ENCODE data around the gene POLG.

The POLG gene

GRCh38 chr15:89376388-89376787 lies 41.8 kb upstream of the POLG start:
- Histone ChIP-seq H3K27me3 (ENCODE audit: insufficient read depth, low read depth, severe bottlenecking) (no peaks in the 10 kb centered on the region), H3K9me3 (ENCODE audit: severe bottlenecking) (no peaks in the 10 kb centered on the region), H3K36me3 (peaks cover 60% of the 10 kb centered on the region), H3K27ac (no peak overlapping the region), H3K4me3 (ENCODE audit: low read depth, low read length) (no peak overlapping the region)
- DNase-seq: no peak
- TF ChIP-seq, protein P1, sequence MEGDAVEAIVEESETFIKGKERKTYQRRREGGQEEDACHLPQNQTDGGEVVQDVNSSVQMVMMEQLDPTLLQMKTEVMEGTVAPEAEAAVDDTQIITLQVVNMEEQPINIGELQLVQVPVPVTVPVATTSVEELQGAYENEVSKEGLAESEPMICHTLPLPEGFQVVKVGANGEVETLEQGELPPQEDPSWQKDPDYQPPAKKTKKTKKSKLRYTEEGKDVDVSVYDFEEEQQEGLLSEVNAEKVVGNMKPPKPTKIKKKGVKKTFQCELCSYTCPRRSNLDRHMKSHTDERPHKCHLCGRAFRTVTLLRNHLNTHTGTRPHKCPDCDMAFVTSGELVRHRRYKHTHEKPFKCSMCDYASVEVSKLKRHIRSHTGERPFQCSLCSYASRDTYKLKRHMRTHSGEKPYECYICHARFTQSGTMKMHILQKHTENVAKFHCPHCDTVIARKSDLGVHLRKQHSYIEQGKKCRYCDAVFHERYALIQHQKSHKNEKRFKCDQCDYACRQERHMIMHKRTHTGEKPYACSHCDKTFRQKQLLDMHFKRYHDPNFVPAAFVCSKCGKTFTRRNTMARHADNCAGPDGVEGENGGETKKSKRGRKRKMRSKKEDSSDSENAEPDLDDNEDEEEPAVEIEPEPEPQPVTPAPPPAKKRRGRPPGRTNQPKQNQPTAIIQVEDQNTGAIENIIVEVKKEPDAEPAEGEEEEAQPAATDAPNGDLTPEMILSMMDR (IDR thresholded peaks at IDR 0.05; ENCODE audit: low read depth, low read length): no peak

- no peaks in the 10 kb centered on the region for H3K27me3 ChIP-seq (ENCODE audit: insufficient read depth, low read depth, severe bottlenecking)
- H3K27ac ChIP-seq: peak overlapping the region; percentile 58
- H3K4me3 ChIP-seq (ENCODE audit: low read depth, low read length): no peak overlapping the region
- TF ChIP-seq, protein P1 (IDR thresholded peaks at IDR 0.05; ENCODE audit: low read depth, low read length): no peak
- no peak for DNase-seq
- peaks cover 61% of the 10 kb centered on the region for H3K36me3 ChIP-seq
- no peaks in the 10 kb centered on the region for H3K9me3 ChIP-seq (ENCODE audit: severe bottlenecking)
Measured at GRCh38 chr15:89375093-89376005, 40.7 kb upstream of the POLG start.

DNA sequence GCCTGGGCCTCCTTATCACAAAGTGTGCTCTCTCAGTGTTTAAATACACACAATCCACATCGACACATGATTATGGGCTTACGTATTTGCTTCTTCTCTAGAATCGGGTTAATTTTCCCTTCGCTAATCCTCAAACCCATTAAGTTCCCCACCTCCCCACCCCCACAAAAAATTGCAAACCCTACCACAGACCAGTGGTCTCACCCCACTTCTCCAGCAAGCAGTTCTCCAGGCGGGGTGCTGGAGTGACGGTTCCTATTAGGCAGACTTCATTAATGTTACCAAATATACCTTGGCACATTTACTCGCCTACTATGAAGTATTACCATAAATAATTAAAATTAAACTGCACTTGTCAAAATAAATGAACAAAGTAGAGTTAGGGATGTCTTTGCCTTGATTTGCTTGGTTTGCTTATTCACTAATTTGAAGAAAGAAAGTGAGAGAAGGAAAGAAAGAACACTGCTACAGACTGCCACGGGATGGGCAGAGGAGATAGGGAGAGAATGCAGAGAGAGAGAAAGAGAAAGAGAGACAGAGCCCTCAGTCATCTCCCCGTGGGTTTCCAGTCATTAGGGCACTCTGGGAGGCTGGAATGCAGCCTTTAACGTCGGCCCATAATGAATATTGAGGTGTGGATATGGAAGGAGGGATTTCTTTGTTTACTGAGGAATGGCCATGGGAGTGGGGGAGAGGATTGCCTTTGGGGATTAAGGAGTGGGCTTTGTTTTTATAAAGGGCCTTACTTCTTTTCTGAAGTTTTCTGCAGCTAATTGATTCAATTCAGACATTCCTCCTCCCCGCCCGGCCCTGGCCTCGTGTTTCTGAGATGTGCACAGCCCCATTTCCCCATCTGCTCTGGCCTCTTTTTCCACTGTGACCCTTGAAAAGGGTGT lies 39.7 kb upstream of the POLG start:
- Histone ChIP-seq H3K27ac (peak overlapping the region; percentile 58), H3K9me3 (ENCODE audit: severe bottlenecking) (no peaks in the 10 kb centered on the region), H3K4me3 (ENCODE audit: low read depth, low read length) (no peak overlapping the region), H3K36me3 (peaks cover 61% of the 10 kb centered on the region), H3K27me3 (ENCODE audit: insufficient read depth, low read depth, severe bottlenecking) (no peaks in the 10 kb centered on the region)
- TF ChIP-seq, protein P1 (IDR thresholded peaks at IDR 0.05; ENCODE audit: low read depth, low read length): no peak
- DNase-seq: no peak

- no peaks in the 10 kb centered on the region for H3K9me3 ChIP-seq (ENCODE audit: severe bottlenecking)
- no peaks in the 10 kb centered on the region for H3K27me3 ChIP-seq (ENCODE audit: insufficient read depth, low read depth, severe bottlenecking)
- H3K27ac ChIP-seq: no peak overlapping the region; the same call in 1 of the 2 replicates
- DNase-seq: no peak
- TF ChIP-seq, protein P1 (IDR thresholded peaks at IDR 0.05; ENCODE audit: low read depth, low read length): no peak
- peaks cover 55% of the 10 kb centered on the region for H3K36me3 ChIP-seq
- no peak overlapping the region for H3K4me3 ChIP-seq (ENCODE audit: low read depth, low read length)
Measured at GRCh38 chr15:89372069-89372935, 37.7 kb upstream of the POLG start.

Data from WERI-Rb-1 (cell line).